NCI-H524 (cell line): ENCODE data around the gene AGBL4.
A peak's percentile ranks its signal among the peaks of the same experiment; 100 is the strongest.
"Not testable (repeated sequence)": the region's sequence is repeated elsewhere in the genome, so short reads cannot be mapped to it uniquely, and the experiment has no call there.

Experiments used
- DNase-seq, 2 experiments: peaks; one replicate each; lab custom pipeline; 2025; lab: John Stamatoyannopoulos, UW

AGBL4 gene

DNA sequence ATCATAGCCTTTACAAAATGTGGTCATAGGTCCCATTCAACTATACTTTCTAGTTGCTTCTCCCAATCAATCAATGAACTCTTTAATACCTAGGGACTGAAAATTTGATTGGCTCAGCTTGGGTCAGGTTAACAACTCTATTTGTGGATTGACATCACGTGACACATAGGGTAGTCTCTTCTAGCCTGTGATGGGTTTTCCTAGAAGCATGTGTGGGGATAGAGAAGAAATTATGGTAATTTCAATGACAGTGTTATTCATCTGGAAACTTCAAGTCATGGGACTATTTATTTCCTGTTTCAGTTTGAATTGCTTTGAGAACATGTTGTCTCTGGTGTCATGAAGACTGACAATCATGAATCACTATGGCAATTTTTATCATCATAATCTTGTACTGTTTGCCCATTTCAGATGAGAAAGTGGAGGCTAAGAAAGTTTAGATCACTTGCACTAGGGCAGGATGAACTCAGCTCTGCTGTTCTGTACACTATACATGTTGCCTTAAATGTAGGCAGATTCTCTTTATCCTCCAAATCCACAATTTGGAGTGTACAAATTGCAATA is 717.2 kb downstream of the AGBL4 start:
- no peak for DNase-seq

- not testable (repeated sequence) for DNase-seq
Measured at GRCh38 chr1:49302400-49302799, 721.4 kb downstream of the AGBL4 start.

- DNase-seq, result no peak
Measured at GRCh38 chr1:49298304-49298703, 725.5 kb downstream of the AGBL4 start.

DNA sequence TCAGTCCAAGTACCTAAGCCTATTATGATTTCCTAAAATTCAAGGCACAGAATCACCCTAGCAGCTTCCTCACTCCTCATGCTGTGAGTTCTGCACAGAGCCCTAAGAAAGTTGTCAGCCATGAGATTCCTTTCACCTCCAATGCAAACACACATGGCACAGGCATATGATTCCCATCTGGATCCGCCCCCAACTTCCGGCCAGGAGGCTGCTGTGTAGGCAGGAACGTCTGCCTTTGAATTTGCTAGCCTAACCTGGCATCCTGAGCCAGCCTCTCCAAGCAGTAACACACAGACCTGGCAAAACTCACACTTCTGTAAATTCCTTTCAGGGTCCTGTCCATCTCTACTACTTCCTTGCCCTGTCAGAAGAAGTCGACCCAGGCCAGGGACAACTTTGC is 726.0 kb downstream of the AGBL4 start:
- peak in 1 of 2 experiments; percentile 25 for DNase-seq

DNA sequence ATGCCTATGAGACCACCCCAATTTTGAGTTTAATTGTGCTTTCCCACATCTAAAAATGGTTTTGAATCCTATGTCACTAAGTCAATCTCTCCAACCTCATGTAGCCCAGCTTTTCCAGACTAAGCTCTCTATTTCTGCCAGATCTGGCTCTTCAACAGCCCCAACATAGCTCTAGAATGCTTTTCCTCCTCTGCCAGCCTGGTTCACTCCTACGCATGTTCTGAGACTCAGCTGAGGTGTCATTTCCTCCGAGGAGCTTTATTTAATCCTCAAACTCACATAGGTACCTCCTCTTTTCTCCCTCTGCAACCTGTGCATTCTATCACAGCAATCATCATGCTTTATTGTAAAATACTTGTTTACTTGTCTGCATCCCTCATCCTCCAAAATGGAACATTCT is 729.2 kb downstream of the AGBL4 start:
- DNase-seq, result no peak

- DNase-seq, result peak; percentile 42 to 80
Measured at GRCh38 chr1:49293016-49293415, 730.7 kb downstream of the AGBL4 start.

GRCh38 chr1:49257211-49258049 is 766.3 kb downstream of the AGBL4 start:
- DNase-seq, result not testable (repeated sequence)

DNA sequence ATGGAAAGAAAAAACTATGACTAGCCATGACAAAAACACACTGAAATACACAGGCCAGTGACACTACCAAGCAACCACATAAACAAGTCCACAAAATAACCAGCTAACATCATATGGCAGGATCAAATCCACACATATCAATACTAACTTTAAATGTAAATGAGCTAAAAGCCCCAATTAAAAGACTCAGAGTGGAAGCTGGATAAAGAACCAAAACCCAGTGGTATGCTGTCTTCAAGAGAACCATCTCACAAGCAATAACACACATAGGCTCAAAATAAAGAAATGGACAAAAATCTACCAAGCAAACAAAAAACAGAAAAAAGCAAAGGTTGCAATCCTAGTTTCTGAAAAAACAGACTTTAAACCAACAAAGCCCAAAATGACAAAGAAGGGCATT is 770.8 kb downstream of the AGBL4 start:
- DNase-seq, result no peak

DNA sequence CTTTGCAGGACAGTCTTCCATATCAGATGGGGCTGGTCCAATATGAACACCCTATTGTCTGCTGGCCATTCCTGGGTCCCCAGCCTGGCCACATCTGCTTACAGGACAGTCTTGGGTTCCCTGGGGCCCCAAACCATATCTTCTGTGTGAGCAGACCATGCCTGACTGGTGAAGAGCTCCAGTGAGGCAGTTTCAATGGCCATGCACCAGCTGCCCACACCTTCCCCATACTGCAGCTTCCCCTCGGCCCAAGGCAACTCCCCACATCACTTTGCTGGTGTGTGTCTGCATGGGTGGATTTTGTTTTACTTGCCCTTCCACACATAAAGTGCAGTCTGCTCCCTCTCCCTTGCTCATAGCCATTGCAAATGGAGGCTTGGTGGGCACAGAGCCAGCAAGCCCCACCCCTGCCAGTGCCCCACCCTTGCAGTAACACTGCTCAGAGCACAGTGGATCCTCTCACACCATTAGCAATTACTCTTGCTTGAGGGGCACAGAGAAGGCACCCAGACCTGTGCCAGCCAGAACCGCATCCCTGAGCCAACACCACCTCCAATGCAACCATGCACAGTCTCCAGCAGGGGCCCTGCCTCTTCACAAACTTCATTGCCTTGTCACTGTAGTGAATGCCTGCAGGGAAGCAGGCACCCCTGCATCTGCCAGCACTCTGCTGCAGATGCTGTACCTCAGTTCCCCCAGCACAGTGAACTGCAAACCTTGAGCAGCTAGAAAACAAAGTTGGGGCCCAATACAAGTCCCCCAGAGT is 772.6 kb downstream of the AGBL4 start:
- DNase-seq, result no peak

DNA sequence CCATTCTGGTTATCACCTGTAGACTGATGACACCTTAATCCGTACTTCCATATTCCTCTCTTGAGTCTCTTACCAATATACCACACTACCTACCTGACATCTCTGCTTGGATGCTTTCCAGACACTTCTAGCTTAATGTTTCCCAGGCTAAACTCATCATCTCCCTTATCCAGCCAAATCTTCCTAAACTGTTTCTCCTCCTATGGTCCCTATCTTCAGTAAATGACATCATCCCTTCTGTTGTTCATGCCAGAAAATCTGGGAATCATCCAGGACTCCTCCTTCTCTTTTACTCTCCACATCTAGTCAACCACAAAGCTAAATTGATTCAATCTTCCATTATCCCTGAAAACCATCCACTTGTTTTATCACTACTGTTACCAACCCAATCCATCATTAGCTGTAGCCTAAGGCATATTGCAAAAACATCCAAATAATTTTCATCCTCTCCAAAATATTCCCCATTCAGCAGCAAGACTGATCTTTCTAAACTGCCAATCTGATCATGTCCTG is 783.0 kb downstream of the AGBL4 start:
- no peak for DNase-seq

- no peak for DNase-seq
Measured at GRCh38 chr1:49234988-49235387, 788.8 kb downstream of the AGBL4 start.

DNA sequence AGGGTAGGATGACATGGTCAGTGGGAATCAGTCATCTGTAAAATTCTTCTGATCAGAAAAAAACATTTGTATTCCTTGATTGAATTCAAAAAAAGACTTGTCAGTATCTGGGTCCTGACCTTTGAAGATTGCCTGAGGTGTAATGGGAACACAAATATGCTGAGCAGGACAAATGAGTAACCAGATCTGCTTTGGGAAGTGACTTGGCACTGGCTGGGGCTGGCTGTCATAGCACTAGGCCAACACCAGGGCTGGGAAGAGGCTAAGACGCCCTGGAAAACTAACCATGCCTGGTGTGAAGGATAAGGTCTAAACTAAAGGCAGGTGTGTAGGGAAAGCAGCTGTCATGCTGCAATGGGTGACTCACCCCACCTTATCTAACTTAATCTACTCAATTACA is 794.2 kb downstream of the AGBL4 start:
- no peak for DNase-seq

DNA sequence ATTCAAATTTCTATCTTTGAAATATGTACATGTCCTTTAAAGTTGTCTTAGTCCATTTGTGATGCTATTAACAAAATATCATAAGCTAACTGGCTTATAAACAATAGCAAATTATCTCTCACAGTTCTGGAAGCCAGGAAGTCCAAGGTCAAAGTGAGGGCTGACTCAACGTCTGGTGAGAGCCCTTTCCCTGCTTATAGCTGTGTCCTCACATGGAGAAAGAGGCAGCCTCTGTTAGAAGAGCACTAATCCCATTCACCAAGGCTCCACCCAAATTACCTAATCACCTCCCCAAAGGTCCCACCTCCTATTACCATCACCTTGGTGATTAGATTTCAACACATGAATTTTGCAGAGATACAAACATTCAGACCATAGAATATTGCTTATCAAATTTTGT is 797.0 kb downstream of the AGBL4 start:
- no peak for DNase-seq

GRCh38 chr1:49225464-49225863 is 798.3 kb downstream of the AGBL4 start:
- no peak for DNase-seq

- DNase-seq, result no peak
Measured at GRCh38 chr1:49213301-49213700, 810.5 kb downstream of the AGBL4 start.

- no peak for DNase-seq
Measured at GRCh38 chr1:49208712-49209111, 815.0 kb downstream of the AGBL4 start.

DNA sequence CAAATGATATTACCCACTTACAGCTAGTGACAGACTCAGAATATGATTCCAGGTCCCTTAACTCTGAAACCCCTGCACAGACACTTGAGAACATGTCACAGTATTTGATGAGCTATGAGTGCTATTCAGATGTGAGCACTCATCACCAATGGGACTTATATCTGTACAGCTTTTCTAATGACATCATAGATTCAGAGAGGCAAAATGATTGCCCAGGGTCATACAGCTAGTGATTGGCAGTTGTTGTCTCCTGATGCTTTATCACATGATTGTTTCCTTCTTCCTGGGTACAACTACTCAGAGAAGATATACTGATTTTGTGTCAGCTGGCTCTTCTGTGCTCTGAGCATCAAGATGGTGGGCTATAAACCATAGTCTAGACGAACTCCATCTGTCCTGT is 819.0 kb downstream of the AGBL4 start:
- DNase-seq, result no peak

- no peak for DNase-seq
Measured at GRCh38 chr1:49200738-49201137, 823.0 kb downstream of the AGBL4 start.

GRCh38 chr1:49199564-49199963 is 824.2 kb downstream of the AGBL4 start:
- no peak for DNase-seq

GRCh38 chr1:49197081-49197480 is 826.7 kb downstream of the AGBL4 start:
- no peak for DNase-seq

GRCh38 chr1:49190138-49190537 is 833.6 kb downstream of the AGBL4 start:
- DNase-seq, result no peak

- DNase-seq, result no peak
Measured at GRCh38 chr1:49187056-49187455, 836.7 kb downstream of the AGBL4 start.
